SK-N-SH treated with all-trans-retinoic acid at 6 μM for 48 hours (cell line): ENCODE results near the gene ESYT2.

Source experiments
- ATAC-seq: fragments of 200-7000 bp; cut with Tn5 transposase; 3 replicates; pipeline ENCODE4 v1.9.1; 2020; ENCODE audit warnings: mild to moderate bottlenecking, moderate library complexity
- ARNTL ChIP-seq: fragments of 450-650 bp; formaldehyde crosslinking; IDR thresholded peaks from 2 replicates; pipeline ENCODE4 v1.5.0; 2020; ENCODE audit warnings: low read depth, mild to moderate bottlenecking, moderate library complexity, borderline replicate concordance
- BACH2 ChIP-seq: fragments of 250-450 bp; sonication (Bioruptor Pico); IDR thresholded peaks from 2 replicates; pipeline ENCODE4 v1.9.0; 2021; ENCODE audit warnings: mild to moderate bottlenecking, borderline replicate concordance
- CREB5 ChIP-seq: fragments of 250-450 bp; sonication (Bioruptor Pico); IDR thresholded peaks from 2 replicates; pipeline ENCODE4 v1.5.1; 2020; ENCODE audit warnings: low read depth, mild to moderate bottlenecking, moderate library complexity
- CSDC2 ChIP-seq: fragments of 250-450 bp; sonication (Bioruptor Pico); IDR thresholded peaks from 2 replicates; pipeline ENCODE4 v1.5.0; 2020; ENCODE audit warnings: mild to moderate bottlenecking, moderate library complexity
- CSRNP3 ChIP-seq: fragments of 250-450 bp; sonication (Bioruptor Pico); IDR thresholded peaks from 2 replicates; pipeline ENCODE4 v1.5.1; 2021; ENCODE audit warnings: mild to moderate bottlenecking, moderate library complexity
- GLIS3 ChIP-seq: fragments of 250-450 bp; sonication (Bioruptor Pico); IDR thresholded peaks from 2 replicates; pipeline ENCODE4 v1.5.0; 2020; ENCODE audit warnings: mild to moderate bottlenecking, moderate library complexity
- OSR1 ChIP-seq: fragments of 250-450 bp; sonication (Bioruptor Pico); IDR thresholded peaks from 2 replicates; pipeline ENCODE4 v1.8.0; 2022; ENCODE audit warnings: moderate library complexity, mild to moderate bottlenecking, inconsistent platforms
- PATZ1 ChIP-seq: fragments of 250-450 bp; sonication (Bioruptor Pico); IDR thresholded peaks from 2 replicates; pipeline ENCODE4 v1.8.0; 2020; ENCODE audit warnings: mild to moderate bottlenecking, moderate library complexity, borderline replicate concordance
- POU6F1 ChIP-seq: fragments of 250-450 bp; sonication (Bioruptor Pico); IDR thresholded peaks from 2 replicates; pipeline ENCODE4 v1.8.0; 2021; ENCODE audit warnings: low read depth, mild to moderate bottlenecking, moderate library complexity, borderline replicate concordance
- PPARA ChIP-seq: fragments of 250-450 bp; sonication (Bioruptor Pico); IDR thresholded peaks from 2 replicates; pipeline ENCODE4 v1.5.0; 2020; ENCODE audit warnings: mild to moderate bottlenecking, borderline replicate concordance
- TOX ChIP-seq: fragments of 250-450 bp; sonication (Bioruptor Pico); IDR thresholded peaks from 2 replicates; pipeline ENCODE4 v1.8.0; 2021; ENCODE audit warnings: mild to moderate bottlenecking, moderate library complexity, borderline replicate concordance
- TSHZ2 ChIP-seq: fragments of 250-450 bp; sonication (Bioruptor Pico); IDR thresholded peaks from 2 replicates; pipeline ENCODE4 v1.5.0; 2020; ENCODE audit warnings: mild to moderate bottlenecking, moderate library complexity
- ZC3H10 ChIP-seq: fragments of 250-450 bp; sonication (Bioruptor Pico); IDR thresholded peaks from 2 replicates; pipeline ENCODE4 v1.5.1; 2021; ENCODE audit warnings: mild to moderate bottlenecking, moderate library complexity
- ZFP3 ChIP-seq: fragments of 250-450 bp; sonication (Bioruptor Pico); IDR thresholded peaks from 2 replicates; pipeline ENCODE4 v1.5.0; 2020; ENCODE audit warnings: mild to moderate bottlenecking, moderate library complexity
- ZFP30 ChIP-seq: fragments of 450-650 bp; formaldehyde crosslinking; IDR thresholded peaks from 2 replicates; pipeline ENCODE4 v1.5.0; 2022; ENCODE audit warnings: mild to moderate bottlenecking, moderate library complexity
- ZNF565 ChIP-seq: fragments of 450-650 bp; formaldehyde crosslinking; conservative IDR thresholded peaks from 2 replicates; pipeline ENCODE4 v1.5.0; 2020; ENCODE audit warnings: low read depth, mild to moderate bottlenecking, moderate library complexity
- ZNF70 ChIP-seq: fragments of 450-650 bp; formaldehyde crosslinking; IDR thresholded peaks from 2 replicates; pipeline ENCODE4 v1.5.0; 2020; ENCODE audit warnings: mild to moderate bottlenecking, moderate library complexity
- ZNF8 ChIP-seq: fragments of 450-650 bp; formaldehyde crosslinking; IDR thresholded peaks from 2 replicates; pipeline ENCODE4 v1.5.0; 2020; ENCODE audit warnings: mild to moderate bottlenecking, moderate library complexity

The ESYT2 gene

GRCh38 chr7:158868764-158869410 is 39.6 kb upstream of the ESYT2 start (continued):
- TF ChIP-seq CSRNP3 (CRISPR knock-in tag) (no peak), CREB5 (CRISPR knock-in tag) (no peak)

GRCh38 chr7:158867214-158867984 is 38.1 kb upstream of the ESYT2 start:
- TF ChIP-seq ZNF8, result no peak
- TF ChIP-seq ZFP3, result no peak
- TF ChIP-seq ZNF70, result no peak
- no peak for TF ChIP-seq POU6F1 (CRISPR knock-in tag)
- no peak for TF ChIP-seq OSR1 (CRISPR knock-in tag)
- no peak for TF ChIP-seq TOX (CRISPR knock-in tag)
- no peak for TF ChIP-seq ZFP30
- TF ChIP-seq PPARA (CRISPR knock-in tag), result no peak
- TF ChIP-seq BACH2 (CRISPR knock-in tag), result no peak
- no peak for TF ChIP-seq ZC3H10 (CRISPR knock-in tag)
- no peak for TF ChIP-seq CSRNP3 (CRISPR knock-in tag)
- TF ChIP-seq ARNTL (CRISPR knock-in tag), result no peak
- TF ChIP-seq TSHZ2, result no peak
- no peak for ATAC-seq

- ATAC-seq, result no peak
- no peak for TF ChIP-seq CSDC2 (CRISPR knock-in tag)
- no peak for TF ChIP-seq ZC3H10 (CRISPR knock-in tag)
- no peak for TF ChIP-seq CREB5 (CRISPR knock-in tag)
- no peak for TF ChIP-seq BACH2 (CRISPR knock-in tag)
- no peak for TF ChIP-seq PATZ1
- no peak for TF ChIP-seq GLIS3 (CRISPR knock-in tag)
- no peak for TF ChIP-seq OSR1 (CRISPR knock-in tag)
- TF ChIP-seq ZNF565 (CRISPR knock-in tag), result no peak
- no peak for TF ChIP-seq CSRNP3 (CRISPR knock-in tag)
- TF ChIP-seq TSHZ2, result no peak
- no peak for TF ChIP-seq TOX (CRISPR knock-in tag)
Measured at GRCh38 chr7:158865977-158866376, 36.7 kb upstream of the ESYT2 start.
